Skeletal muscle satellite cell (primary cell): Measurements from ENCODE around the gene SARDH. TPM values are rescaled to one million over a fixed set of nuclear protein-coding genes. Genes with fewer than 3 reads are reported as not detected.

Experiments
- H3K27me3 ChIP-seq: 2 replicates; pipeline ENCODE4 v1.7.0; 2013; ENCODE audit warnings: low read length; ENCODE audit not compliant: control insufficient read depth, insufficient read depth
- H3K36me3 ChIP-seq: 2 replicates; pipeline ENCODE4 v1.7.0; 2013; ENCODE audit warnings: mild to moderate bottlenecking, control low read depth, low read length; ENCODE audit not compliant: insufficient read depth
- H3K4me1 ChIP-seq: 2 replicates; pipeline ENCODE4 v1.7.0; 2013; ENCODE audit warnings: low read length; ENCODE audit not compliant: control insufficient read depth, insufficient read depth
- H3K4me2 ChIP-seq: 2 replicates; pipeline ENCODE4 v1.7.0; 2013; ENCODE audit warnings: mild to moderate bottlenecking, low read length
- H3K4me3 ChIP-seq: 2 replicates; pipeline ENCODE4 v1.7.0; 2013; ENCODE audit warnings: low read length
- H3K9ac ChIP-seq: 2 replicates; pipeline ENCODE4 v1.7.0; 2013; ENCODE audit warnings: mild to moderate bottlenecking, low read depth, low read length, moderate library complexity
- H3K9me3 ChIP-seq: replicated peaks from 2 replicates; pipeline ENCODE4 v1.7.0; 2013; ENCODE audit warnings: mild to moderate bottlenecking, control low read depth, low read length
- total RNA-seq: library from RNA; depleted of rRNA; stranded (reverse); fragments of >200 nt; gene quantifications from 2 replicates; pipeline ENCODE4 v1.2.3, GENCODE V29; 2012; rRNA removed

SARDH gene
- 3.5 and 7.1 TPM in 2 replicates for total RNA-seq

DNA sequence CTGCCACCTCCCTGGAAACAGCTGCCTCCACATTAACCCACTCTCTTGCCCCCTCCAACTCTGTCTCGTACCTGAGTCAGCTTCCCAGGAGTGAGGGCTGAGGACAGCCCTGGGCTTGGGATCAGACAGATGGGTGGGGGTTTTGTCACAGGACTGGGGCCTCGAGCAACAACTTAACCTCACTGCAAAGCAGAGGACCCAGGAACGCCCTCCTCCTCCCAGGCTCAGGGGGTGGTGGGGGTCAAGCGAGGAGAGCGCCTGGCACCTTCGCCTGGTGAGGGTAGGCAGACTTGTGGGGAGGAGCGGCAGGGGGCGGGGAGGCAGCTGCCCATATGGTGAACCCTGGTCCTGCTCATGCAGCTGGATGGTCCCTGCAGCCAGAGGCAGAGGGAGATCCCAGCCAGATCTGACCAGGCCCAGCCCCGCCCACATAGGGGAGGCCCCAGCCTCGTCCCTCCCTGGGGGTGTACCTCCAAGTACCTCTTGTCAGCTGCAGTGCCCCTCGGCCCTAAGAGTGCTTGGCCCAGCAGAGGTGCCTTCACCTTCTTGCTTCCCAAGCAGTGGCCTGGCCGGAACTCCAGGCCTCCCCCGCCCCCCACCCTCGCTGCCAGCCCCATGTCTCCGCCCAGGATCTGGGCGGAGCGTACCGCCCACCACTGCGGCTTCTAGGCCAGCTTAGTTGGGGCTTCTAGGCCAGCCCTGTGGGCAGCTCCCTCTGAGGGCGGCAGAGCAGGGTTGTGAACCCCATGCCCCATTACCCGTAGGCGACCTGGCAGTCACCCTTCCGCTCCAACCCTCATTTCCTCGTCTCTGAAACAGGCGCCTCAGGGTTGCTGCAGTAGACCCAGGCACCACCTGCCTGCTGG, at the start of gene SARDH:
TSS of gene SARDH (minus strand) at position 579 of the 866 bp plus-strand sequence. CDS start 4,179 bp downstream, outside the sequence.
- Histone ChIP-seq H3K9ac (peak within 1 kb of the TSS; percentile 24), H3K36me3 (no peaks in the 10 kb centered on the region), H3K4me2 (peak within 1 kb of the TSS; percentile 72), H3K27me3 (no peaks in the 10 kb centered on the region), H3K4me3 (peak within 1 kb of the TSS; percentile 61), H3K9me3 (no peaks in the 10 kb centered on the region), H3K4me1 (peaks cover 15% of the 10 kb centered on the region)

- H3K9me3 ChIP-seq = no peaks in the 10 kb centered on the region
- H3K9ac ChIP-seq = no peak overlapping the region
- H3K4me2 ChIP-seq = no peak overlapping the region
- H3K36me3 ChIP-seq = peaks cover 27% of the 10 kb centered on the region
- H3K27me3 ChIP-seq = no peaks in the 10 kb centered on the region
- H3K4me3 ChIP-seq = no peak overlapping the region
- H3K4me1 ChIP-seq = no peaks in the 10 kb centered on the region
These were observed 49.5 kb upstream of the SARDH start for GRCh38 chr9:133787754-133788025.

GRCh38 chr9:133786907-133787753, 49.0 kb upstream of the SARDH start:
- Histone ChIP-seq H3K36me3 (peaks cover 27% of the 10 kb centered on the region), H3K4me3 (no peak overlapping the region), H3K9ac (no peak overlapping the region), H3K4me2 (no peak overlapping the region), H3K4me1 (no peaks in the 10 kb centered on the region), H3K9me3 (no peaks in the 10 kb centered on the region), H3K27me3 (no peaks in the 10 kb centered on the region)

GRCh38 chr9:133786371-133786753, 48.2 kb upstream of the SARDH start:
- Histone ChIP-seq H3K4me1 (no peaks in the 10 kb centered on the region), H3K4me3 (no peak overlapping the region)

DNA sequence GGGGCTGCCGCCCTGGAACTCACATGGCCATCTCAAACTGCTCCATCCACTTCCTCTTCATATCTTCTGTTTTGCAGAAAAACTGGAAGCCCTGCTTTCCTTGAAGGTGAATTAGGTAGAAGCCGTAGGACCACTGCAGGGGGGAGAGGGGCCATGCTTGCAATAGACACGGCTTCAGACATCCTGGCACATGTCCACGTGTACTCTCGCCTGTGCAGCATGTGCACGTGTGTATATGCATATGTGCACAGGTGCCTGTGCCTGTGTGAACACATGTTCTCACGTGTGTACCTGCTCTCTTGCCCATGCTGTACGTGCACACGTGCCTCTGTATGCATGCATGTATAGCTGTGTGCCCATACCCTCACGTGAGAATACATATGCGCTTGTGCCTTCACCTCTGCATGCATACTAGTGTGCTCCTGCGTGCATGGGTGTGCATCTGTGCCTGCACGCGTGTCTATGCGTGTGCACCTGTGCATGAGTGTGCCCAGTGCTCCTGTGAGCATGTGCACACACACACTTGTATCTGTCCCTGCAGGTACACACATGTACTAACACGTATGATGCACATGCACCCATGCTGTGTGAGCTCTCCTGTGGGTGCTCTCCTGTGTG, 47.7 kb upstream of the SARDH start:
- Histone ChIP-seq H3K4me2 (no peak overlapping the region), H3K36me3 (peaks cover 23% of the 10 kb centered on the region), H3K9ac (no peak overlapping the region), H3K4me3 (no peak overlapping the region), H3K4me1 (no peaks in the 10 kb centered on the region), H3K27me3 (no peaks in the 10 kb centered on the region), H3K9me3 (no peaks in the 10 kb centered on the region)

More at GRCh38 chr9:133786371-133786753, 48.2 kb upstream of the SARDH start:
- Histone ChIP-seq H3K27me3 (no peaks in the 10 kb centered on the region), H3K9ac (no peak overlapping the region), H3K9me3 (no peaks in the 10 kb centered on the region), H3K4me2 (no peak overlapping the region), H3K36me3 (peaks cover 24% of the 10 kb centered on the region)

DNA sequence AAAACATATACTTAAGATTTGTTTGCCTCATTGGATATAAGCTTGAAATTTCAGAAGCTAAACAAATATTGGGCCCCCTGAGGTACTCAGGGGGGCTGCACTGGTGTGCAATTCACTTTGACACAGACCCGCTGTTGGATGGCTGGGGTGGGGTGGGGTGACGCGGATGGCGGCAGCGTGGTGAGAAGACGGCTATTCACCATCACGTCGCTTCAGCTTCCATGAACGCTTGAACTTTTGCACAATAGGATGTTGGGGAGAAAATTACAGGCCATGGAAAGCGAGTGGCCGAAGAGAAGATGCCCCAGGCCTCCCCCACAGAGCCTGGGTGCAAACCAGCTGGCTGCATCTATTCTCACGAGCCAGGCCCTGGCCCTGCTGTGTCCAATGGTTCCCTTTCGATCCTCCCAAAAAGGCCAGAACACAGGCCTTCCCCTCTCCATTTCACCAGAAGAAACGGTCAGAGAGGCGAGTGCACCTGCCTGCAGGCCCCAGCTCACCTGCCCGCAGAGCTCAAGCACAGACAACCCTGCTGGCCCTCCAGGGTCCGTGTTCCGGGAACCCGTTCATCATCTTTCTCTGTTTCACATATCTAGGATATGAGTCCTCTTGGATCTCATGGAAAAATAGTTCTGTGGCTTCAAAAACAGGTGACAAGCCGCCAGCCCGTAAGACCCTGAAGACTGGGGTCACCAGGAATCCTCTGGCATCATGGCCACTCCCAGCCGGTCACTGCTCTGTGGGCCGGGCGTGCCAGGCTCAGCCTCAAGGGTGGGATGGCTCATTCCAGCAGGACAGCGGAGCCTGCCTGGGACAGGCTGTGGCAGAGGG, 46.8 kb upstream of the SARDH start:
- Histone ChIP-seq H3K36me3 (peaks cover 18% of the 10 kb centered on the region), H3K4me3 (no peak overlapping the region), H3K4me1 (no peaks in the 10 kb centered on the region)

GRCh38 chr9:133783331-133783731, 45.2 kb upstream of the SARDH start:
- H3K4me1 ChIP-seq = no peaks in the 10 kb centered on the region
- H3K9me3 ChIP-seq = no peaks in the 10 kb centered on the region
- H3K4me3 ChIP-seq = no peak overlapping the region
- no peak overlapping the region for H3K9ac ChIP-seq
- no peaks in the 10 kb centered on the region for H3K27me3 ChIP-seq
- H3K36me3 ChIP-seq = peaks cover 22% of the 10 kb centered on the region
- no peak overlapping the region for H3K4me2 ChIP-seq

More for the DNA sequence above, 46.8 kb upstream of the SARDH start:
- Histone ChIP-seq H3K9me3 (no peaks in the 10 kb centered on the region), H3K9ac (no peak overlapping the region), H3K27me3 (no peaks in the 10 kb centered on the region), H3K4me2 (no peak overlapping the region)

GRCh38 chr9:133782157-133783130, 44.3 kb upstream of the SARDH start:
- H3K4me1 ChIP-seq = no peaks in the 10 kb centered on the region
- H3K27me3 ChIP-seq = no peaks in the 10 kb centered on the region
- H3K9ac ChIP-seq = no peak overlapping the region
- H3K36me3 ChIP-seq = peaks cover 22% of the 10 kb centered on the region
- no peak overlapping the region for H3K4me3 ChIP-seq
- H3K9me3 ChIP-seq = no peaks in the 10 kb centered on the region
- H3K4me2 ChIP-seq = no peak overlapping the region

DNA sequence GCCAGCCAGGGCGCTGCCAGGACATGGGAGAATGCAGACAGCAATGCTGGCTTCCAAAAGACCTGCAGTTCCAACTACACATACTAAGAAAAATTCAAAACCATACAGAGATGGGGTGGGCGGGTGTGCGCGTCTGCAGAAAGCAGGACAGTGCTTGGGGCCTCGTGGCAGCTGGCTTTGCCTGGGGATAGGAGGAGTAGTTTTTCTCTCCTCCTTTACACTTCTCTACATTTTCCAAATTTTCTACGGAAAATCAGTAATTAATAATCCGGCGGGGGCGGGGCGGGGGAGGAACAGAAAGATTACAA, 43.6 kb upstream of the SARDH start:
- no peaks in the 10 kb centered on the region for H3K4me1 ChIP-seq
- no peak overlapping the region for H3K4me3 ChIP-seq
- H3K4me2 ChIP-seq = no peak overlapping the region
- peaks cover 29% of the 10 kb centered on the region for H3K36me3 ChIP-seq
- H3K9ac ChIP-seq = no peak overlapping the region
- no peaks in the 10 kb centered on the region for H3K9me3 ChIP-seq
- no peaks in the 10 kb centered on the region for H3K27me3 ChIP-seq
